Dermis blood vessel endothelial cell (primary cell): ENCODE results near the gene CNTROB. TPM values are rescaled to one million over a fixed set of nuclear protein-coding genes. Genes with fewer than 3 reads are reported as not detected.

ENCODE experiments used
- DNase-seq: peaks from one replicate; pipeline ENCODE4 v3.0.0; 2010
- total RNA-seq: library from RNA; depleted of rRNA; stranded (reverse); fragments of >200 nt; gene quantifications from 2 replicates; pipeline ENCODE4 v1.2.3, GENCODE V29; 2014

Gene CNTROB
- total RNA-seq, 1 donor from 2014 or later = 17.4 TPM

DNA sequence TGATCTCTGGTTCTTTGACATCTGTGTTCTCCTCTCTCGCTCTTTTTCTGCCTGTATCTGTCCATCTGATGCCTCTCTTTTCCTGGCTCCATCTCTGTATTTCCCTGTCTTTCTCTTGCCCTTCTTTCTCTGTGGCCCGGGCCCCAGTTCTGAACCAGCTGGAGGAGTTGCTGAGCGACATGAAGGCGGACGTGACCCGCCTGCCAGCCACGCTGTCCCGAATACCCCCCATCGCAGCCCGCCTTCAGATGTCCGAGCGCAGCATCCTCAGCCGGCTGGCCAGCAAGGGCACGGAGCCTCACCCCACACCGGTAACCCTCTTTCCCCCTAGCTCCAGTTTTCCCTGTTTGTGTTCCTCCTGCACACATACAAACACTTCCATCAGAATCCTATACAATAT is 21.7 kb upstream of the CNTROB start:
- no peak for DNase-seq

DNA sequence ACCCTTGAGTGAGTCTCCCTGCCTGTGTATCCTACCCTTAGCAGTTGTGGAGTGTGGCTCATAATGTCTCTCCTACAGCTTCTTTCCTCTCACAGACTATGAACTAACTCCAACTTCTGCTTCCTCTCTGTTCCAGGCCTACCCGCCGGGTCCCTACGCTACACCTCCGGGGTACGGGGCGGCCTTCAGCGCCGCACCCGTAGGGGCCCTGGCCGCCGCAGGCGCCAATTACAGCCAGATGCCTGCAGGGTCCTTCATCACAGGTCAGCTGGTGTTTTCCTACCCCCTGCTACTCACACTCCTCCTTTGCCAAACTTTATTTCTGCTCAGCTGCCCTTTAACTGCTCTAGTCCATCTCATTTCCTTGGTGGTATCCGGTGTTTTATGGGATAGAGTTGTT is 21.3 kb upstream of the CNTROB start:
- no peak for DNase-seq

DNA sequence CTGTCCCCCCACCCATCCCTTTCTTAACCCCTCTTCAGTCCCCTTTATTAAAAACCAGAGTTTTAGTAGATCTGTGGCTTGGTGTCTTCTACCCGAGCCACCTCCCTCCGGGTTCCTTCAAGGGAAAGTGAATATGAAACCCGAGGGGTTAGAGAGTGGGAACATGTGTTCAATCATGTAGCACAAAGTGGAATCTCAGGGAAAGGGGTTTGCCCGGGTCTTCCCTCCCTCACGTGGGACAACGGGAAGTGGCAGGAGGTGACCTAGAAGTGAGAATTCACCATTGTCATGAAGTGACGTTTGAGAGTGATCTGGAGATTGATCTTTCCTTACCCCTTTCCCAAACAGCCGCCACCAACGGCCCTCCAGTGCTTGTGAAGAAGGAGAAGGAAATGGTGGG is 20.9 kb upstream of the CNTROB start:
- no peak for DNase-seq

DNA sequence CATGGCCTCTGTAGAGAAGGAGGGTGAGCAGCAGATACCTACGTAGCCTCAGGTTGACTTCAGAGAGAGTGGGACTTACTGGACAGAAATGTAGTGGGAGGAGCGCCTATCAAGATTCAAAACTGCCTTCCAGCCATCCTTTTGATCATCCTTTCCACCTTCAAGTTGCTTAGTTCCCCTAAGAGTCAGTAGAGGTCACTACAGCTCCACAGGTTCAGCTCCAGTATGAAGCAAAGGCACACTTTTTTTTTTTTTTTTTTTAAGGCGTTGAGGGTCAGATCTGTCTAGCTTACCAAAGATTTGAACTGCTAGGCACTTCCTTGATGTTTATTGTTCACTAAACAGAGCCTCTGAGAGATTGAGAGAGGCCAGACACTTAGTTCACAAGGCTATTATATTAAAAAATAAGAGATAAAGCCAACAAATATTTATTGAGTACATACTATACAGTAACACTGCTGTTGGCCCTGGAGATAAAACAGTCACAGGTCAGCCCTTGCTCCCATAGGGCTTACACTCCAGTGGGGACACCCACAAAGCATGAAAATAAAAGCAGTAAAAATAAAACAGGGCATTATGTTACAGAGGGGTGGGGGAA is 19.0 kb upstream of the CNTROB start:
- DNase-seq = peak; percentile 87

DNA sequence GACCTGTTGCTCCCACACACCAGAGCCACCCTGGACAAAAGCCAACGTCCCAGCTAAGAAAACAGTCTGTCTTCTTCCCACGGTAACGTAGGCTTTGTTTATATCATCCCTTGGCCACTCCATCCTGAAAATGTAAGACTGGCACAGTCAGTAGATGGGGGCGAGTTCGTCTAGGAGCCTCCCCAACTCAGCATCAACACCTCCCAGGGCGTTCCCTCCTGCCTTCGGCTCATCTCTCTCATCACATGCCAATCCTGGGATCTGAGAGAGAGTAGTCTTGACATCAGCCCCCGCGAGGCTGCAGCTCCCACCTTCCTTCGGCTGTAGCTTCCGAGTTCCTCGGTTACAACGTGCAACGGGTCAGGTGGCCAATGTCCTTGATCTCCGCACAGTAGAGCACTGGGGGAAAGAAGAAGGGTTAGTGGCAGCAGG is 16.8 kb upstream of the CNTROB start:
- peak; percentile 63 for DNase-seq

DNA sequence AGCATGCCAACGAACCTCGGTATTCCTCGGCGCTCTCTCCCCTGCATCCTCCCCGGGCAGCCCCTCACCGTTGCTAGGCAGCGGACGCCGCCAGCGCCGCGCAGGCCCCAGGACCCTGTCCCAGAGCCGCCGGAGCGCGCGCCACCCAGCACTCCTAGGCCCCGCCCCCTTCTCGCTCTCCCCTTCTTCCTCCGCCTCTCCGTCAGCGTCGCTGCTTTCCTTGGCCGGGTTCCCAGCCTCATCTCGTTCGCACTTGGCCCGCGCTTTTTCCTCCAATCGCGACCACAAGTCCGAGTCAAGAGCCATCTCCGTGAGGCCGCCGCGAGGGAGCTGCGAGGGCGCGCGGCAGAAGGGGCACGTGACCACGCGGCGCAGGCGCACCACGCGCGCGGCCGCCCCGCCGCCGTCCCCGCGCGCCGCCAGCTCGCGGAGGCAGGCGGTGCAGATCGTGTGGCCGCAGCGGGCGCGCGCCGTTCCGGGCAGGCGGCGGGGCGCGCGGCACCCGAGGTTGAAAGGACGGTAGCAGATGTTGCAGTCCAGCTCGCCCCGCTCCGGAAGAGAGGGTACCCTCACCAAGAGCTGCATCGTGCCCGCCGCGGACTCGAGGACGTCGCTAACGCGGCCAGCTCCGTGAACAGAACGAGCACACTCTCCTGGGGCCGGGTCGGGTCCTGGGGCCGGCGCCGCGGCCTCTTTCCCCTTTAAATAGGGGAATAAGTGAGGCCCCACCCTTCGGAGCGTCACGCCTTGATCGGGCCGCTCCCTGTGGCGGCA is 16.2 kb upstream of the CNTROB start, which contains the start of gene RNF227:
Gene RNF227, minus strand, starts transcription at position 679 of the 774 bp plus-strand sequence. Its CDS starts 94 bp downstream, at position 585.
- DNase-seq = peak; percentile 93

DNA sequence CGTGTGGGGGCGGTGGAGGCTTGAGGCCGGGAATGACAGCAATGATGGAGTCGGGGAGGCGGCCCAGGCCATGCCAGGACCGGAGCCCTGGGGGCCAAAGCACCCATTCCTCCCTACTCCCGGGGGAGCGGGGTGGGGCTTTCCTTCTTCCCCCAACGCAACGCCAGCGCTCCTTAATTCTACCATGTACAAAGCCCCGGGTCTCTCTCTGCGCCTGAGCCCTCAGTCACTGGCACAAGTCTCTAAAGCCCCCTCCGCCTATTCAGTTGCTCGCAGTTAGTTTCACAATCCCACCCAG is 15.7 kb upstream of the CNTROB start:
- DNase-seq = no peak

DNA sequence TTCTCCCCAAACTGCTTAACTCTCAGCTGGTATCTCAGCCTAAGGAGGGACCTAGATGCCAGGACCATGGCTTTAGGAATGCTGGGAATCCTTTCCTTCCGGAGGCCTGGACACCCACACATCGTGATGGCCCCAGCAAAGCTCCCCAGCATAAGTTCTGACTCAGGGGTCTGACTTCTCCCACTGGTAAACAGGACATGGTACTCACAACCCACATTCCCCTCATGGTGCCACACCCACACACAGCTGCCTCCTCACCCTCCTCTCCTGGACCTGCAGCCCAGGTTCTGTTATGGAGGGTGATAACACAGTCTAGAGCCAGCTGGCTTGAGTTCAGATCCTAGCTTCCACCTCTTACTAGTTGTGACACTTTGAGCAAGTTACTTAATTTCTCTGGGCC is 15.2 kb upstream of the CNTROB start:
- peak; percentile 34 for DNase-seq

DNA sequence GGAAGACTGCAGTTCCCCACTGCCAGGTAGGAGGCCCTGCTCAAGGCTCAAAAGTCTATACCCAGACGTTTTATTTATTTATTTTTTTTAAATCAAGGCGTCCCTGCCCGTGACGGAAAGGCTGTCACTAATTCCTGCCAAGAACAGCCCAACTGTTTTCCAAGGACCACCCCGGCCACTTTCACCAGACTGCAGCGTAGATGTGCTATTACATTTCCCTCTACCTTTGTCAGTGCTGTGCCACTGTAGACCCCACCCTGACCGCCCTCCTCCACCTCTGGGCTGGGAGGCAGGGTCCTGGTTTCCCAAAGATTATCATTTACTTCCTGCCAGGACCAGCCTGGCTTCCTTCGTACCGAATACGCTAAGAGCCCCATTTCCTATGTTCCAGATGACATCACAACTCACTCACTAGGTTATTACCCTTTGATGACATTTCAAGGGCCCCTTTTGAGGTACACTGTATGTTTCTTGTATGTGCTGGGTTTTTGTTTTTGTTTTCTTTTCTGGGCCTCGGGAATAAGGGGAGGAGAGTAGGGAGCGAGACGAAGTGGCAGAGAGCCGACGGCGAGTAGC is 9.6 kb upstream of the CNTROB start:
- DNase-seq = no peak

DNA sequence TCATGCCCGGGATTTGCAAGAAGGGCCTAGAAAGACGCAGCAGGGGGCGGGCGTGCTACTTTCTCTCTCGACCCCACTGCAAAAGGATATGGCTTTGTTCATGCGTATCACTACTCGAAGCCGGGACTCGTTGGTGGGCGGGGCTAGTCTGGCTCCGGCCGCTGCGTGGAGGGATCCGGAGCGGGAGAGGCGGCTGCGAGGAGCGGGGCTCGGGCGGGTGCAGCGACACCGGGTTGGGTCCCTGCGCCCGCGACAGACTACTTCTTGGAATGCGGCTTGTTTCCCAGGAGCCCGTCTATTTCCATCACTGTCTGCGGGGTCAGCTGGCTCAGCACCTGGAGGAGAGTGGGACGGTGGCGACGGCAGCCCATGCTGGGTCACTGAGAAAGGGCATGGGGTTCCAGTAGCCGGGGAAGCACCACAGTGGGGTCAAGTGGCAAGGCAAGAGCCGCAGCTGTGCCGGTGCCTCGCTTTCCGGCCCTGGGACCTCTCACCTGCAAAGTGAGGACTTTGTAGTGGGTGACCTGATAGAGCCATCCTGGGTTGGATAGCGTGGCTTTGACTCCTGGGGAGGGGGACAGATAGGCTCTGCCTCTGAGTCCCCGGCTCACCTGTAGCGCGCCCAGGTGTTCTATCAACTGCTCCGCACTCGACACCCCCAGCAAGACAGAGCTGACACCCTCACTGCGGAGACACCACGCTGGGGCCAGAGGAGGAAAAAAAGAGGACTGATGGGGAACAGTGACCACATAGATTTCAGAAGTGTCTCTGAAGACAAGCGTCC is 9.0 kb upstream of the CNTROB start:
- DNase-seq = peak; percentile 86

DNA sequence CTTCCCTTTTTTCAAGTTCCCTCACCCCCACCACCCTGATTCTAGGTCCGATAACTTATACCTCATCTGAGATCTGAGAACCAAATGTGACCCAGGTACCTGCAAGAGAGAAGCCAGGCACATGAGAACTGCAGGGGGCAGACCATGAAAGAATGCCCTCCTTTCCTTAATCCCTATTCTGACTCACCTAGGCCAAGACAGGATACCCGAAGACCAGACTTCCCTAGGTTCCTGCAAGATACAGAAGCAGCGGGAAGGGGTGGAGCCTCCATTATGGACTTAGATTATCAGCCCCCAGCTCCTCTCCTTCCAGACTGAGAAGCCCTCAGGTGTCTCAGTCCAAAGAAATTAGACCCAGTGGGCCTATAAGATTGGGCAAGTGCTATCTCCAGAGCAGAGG is 4.4 kb upstream of the CNTROB start:
- no peak for DNase-seq

DNA sequence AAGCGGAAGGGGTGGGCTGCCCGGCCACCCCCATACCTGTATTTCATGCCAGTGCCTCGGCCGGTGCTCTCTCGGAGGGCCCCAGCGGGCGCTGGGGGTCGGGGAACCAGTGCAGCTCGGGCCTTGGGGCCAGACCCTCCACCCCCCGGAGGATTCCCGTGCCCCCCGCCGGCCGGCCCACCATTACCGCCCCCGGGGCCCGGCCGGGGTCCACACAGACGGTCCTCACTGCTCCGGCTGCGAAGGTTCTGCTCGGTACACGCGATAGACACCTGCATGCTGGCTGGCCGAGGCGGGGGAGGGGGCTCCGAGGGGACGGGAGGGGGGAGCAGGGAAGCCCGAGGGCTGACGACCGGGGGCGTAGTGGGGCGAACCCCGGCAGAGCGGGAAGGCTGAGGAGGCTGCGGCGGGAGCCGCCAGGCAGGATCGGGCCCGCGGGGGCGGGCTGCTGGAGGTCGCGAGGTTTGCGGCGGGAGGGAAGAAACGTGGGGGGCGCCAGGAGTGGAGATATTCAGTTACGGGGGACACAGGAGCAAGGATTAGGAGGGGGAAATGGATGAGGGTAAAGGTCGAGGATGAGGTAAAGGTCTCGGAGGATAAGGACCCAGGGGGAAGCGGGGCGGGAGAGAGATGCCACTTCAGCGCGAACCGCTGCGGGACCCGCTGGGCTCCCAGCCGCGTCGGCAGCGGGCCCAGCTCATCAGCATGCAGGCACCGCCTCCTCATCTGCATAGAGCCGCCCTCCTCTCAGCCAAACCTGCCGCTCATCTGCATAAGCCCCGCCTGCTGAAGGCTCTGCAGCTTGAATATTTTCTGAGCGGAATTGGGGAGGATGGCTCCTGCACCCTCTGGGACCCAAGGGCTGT is 2.6 kb upstream of the CNTROB start, which contains the start of gene KCNAB3:
Gene KCNAB3, minus strand, starts transcription at position 699 of the 866 bp plus-strand sequence. Its CDS starts 421 bp downstream, at position 278.
- peak; percentile 72 for DNase-seq

DNA sequence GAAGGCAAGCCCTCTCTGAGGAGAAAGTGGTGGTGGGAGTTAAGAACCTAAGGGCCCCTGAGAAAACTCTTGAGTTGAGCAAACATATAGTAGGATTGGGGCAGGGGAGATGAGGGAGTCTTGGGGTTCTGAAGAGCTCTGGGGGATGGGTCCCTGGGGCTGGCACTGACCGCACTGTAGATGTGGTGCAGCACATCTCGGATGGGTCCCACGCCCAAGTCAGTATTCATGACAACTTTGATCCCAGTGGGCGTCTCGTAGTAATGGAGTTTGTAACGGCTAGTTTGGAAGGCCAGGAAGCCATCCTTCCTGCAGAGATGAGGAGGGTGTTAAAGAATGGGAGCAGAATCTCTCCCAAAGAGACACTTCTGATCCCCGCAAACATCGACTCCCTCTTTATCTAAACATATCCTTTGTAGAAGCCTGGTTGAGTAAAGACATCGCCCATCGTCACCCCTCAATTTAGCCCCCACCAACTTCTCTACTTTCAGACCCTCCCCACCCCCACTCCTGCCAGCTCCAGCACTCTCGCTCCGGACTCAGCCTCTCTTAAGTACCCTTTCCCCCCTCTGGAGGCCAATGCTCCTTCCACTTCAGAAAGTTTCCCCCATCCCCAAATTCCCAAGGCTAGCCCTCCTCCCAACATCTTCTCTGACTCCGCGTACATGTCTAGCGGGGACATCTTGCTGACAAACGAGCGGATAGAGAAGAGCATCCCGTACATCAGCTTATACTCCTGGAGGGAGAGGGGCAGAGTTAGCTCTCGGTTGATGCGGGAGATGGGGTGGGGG is 970 bp upstream of the CNTROB start:
- peak; percentile 14 for DNase-seq

DNA sequence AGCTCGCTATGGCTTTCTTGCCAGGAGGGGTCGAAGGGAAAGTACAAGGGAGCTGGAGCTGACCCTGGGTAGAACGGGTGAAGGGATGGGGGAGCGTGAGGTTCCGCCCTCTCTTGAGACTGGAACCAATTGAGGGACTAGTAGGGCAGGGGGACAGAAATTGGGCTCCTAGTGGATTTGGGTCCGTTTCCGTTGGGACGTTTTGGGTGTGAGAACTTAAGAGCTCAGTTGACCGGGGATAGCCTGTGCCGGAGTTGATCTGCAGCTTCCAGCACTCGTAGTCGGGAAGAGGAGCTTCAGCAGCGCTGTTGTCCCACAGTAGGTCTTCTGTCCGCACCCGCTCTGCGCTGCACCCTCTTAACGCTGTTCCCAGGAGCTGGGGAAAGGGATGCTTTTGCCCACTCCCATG is 481 bp downstream of the CNTROB start:
- peak; percentile 45 for DNase-seq

DNA sequence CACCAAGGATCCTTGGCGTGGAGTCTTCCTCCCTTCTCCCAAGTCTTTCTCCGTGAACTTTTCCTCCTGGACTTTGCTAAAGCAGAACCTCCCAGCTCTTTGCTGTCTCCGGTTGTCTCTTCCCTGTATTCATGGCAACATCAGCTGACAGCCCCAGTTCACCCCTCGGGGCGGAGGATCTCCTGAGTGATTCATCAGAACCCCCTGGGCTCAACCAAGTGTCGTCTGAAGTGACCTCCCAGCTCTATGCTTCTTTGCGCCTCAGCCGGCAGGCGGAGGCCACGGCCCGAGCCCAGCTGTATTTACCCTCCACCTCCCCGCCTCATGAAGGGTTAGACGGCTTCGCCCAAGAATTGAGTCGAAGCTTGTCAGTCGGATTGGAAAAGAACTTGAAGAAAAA is 943 bp downstream of the CNTROB start:
- DNase-seq = peak; percentile 64

DNA sequence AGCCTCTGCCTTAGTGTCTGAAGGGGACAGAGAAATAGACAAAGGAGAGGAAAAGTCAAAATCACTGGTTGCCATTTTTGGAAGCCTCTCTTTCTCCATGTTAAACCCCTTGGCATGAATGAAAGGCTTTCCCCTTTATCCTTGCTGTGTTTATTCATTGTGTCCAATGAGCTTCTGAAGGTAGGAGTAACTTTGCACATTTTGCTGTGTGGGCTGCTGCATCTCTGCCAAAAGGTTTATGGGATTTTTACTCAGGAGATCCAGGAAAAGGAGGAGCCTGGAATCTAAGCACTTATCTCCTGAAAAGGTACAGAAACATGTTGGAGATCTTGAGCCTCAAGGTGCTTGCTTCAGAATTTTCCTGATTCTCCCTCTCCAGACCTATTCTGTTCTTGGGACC is 3.9 kb downstream of the CNTROB start:
- DNase-seq = no peak

DNA sequence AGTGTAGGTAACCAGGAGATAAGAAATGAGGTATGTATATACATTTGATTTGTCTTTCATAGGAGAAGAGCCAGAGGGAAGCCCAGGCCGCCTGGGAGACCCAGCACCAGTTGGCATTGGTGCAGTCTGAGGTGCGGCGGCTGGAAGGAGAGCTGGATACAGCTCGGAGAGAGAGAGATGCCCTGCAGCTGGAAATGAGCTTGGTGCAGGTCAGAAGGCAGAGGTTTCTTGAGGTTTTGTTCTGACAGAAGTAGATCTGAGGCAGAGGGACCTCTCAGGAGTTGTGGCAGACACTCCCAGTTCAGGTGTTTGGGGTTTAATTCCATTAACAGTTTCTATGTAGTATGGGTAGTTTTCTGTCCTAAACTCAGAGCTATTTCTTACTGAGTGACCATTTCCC is 8.0 kb downstream of the CNTROB start:
- DNase-seq = no peak

DNA sequence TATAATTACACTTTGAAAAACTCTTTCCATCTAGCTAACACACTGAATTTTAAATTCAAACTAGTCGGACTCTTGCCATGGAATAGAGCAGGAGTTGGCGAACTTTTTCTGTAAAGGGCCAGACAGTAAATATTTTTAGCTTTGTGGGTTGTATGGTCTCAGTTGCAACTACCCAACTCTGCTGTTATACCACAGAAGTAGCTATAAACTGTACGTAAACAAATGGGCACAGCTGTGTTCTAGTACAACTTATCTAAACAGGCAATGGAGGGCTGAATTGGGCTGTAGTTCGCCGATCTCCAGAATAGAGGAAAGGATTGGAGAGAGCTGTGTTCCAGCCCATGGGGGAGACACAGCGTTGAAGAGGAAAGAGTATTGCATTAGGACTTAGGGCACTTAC is 8.7 kb downstream of the CNTROB start:
- no peak for DNase-seq

DNA sequence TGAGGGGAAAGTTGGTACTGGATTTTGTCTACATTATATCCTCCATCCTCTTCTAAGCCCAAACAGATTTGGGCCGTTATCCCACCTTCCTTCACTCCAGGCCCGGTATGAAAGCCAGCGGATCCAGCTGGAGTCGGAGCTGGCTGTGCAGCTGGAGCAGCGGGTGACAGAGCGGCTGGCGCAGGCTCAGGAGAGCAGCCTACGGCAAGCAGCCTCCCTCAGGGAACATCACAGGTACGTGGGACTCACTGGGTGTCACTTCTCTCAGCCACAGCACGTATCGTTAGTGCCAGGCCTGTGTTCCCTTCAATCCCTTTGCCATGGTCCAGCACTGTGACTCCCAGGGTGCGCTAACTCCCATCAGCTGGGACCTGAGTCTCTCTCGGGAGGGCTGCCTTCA is 11.3 kb downstream of the CNTROB start:
- no peak for DNase-seq

DNA sequence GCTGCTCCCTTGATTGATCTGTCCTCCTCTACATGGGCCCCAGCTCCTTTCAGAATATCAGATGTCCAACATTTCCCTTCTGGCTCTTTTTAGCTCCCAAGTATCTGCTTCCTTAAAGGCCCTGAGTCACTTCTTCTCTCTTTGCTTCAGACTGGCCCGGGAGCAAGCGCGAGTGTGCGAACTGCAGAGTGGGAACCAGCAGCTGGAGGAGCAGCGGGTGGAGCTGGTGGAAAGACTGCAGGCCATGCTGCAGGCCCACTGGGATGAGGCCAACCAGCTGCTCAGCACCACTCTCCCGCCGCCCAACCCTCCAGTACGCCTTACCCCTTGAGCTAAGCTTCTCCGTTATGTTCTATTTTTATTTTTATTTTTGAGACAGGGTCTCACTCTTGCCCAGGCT is 12.3 kb downstream of the CNTROB start:
- DNase-seq = no peak

DNA sequence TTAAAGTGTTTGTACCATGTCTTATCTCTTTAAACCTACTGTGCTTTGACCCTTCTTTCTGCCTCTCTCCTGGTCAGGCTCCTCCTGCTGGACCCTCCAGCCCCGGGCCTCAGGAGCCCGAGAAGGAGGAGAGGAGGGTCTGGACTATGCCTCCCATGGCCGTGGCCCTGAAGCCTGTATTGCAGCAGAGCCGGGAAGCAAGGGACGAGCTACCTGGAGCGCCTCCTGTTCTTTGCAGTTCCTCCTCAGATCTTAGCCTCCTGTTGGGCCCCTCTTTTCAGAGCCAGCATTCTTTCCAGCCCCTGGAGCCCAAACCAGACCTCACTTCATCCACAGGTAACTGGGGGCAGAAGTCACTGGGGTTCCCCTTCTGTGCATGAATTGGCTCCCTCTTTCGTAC is 13.6 kb downstream of the CNTROB start:
- no peak for DNase-seq
